ENCODE measurements around the gene ATG2B. TPM values are rescaled to one million over a fixed set of nuclear protein-coding genes. Genes with fewer than 3 reads are reported as not detected.

Gene ATG2B
- total and polyA plus RNA-seq, 9 of the 15 experiments (the other 6 are each of a cell fraction or from before 2014, with no cell fraction given) = 0.83 to 12.9 (median 8.7) TPM

DNA sequence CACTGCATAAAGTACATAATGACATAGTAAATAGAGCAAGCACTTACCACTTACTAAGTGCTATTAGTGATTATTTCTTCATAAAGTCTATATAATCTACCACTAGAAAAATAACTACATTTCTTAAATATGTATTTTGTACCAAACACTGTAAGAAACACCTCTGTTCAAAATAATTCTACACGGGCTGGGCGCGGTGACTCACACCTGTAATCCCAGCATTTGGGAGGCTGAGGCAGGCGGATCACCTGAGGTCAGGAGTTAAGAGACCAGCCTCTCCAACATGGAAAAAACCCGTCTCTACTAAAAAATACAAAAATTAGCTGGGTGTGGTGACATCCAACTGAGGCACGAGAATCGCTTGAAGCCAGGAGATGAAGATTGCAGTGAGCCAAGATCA is 38.9 kb downstream of the ATG2B start:
- H3K9me3 ChIP-seq (replicated peaks; ENCODE audit: control insufficient read depth, insufficient read depth, low read depth, low read length) = no peaks in the 10 kb centered on the region
- H3K4me1 ChIP-seq (replicated peaks in 1 of 2; ENCODE audit: control insufficient read depth in 2 of 2, insufficient read depth in 2 of 2, low read length in 2 of 2) = no peaks in the 10 kb centered on the region
- no peak for ATAC-seq
- DNase-seq (ENCODE audit: extremely low read depth in 1 of 4, low spot score in 3 of 4) = no peak
- H3K79me2 ChIP-seq (ENCODE audit: control insufficient read depth, insufficient read depth, low read length) = no peaks in the 10 kb centered on the region
- no TSS peak for BruUV-seq (replicated peaks)
- no peak overlapping the region for H3K27ac ChIP-seq (ENCODE audit: extremely low read depth, low read depth, low read length)
- intact Hi-C loops (cut with micrococcal nuclease) = no loop called here
- H3K4me2 ChIP-seq (ENCODE audit: insufficient read depth, low read length) = no peak overlapping the region
- in situ Hi-C loops (cut with MboI) = no loop called here
- ChIA-PET POLR2A (no interaction called here), CTCF (ENCODE audit: low intra/inter-chr PET ratio) (no interaction called here)
- no peak overlapping the region for H2AFZ ChIP-seq (ENCODE audit: low read depth, low read length)
- H3K4me3 ChIP-seq = no peak overlapping the region
- H3K36me3 ChIP-seq (ENCODE audit: control insufficient read depth, insufficient read depth, low read length) = peaks cover 20% of the 10 kb centered on the region
- H3K9ac ChIP-seq (ENCODE audit: insufficient read depth in 1 of 2, low read depth in 2 of 2, low read length in 2 of 2) = no peak overlapping the region
- no peaks in the 10 kb centered on the region for H4K20me1 ChIP-seq (replicated peaks; ENCODE audit: control insufficient read depth, insufficient read depth, low read length)
- 85% methylated on average over 7 of the region's 7 CpGs for WGBS (ENCODE audit: insufficient coverage, low coverage, missing lambda C conversion rate)
- no peak for FAIRE-seq
- H3K9me1 ChIP-seq (ENCODE audit: control insufficient read depth, insufficient read depth, low read length) = no peaks in the 10 kb centered on the region
- no peaks in the 10 kb centered on the region for H3K27me3 ChIP-seq (ENCODE audit: control insufficient read depth in 2 of 2, insufficient read depth in 2 of 2, low read length in 2 of 2)
- TF ChIP-seq ZNF561 (CRISPR knock-in tag; conservative IDR thresholded peaks at IDR 0.05) (no peak), ZNF217 (CRISPR knock-in tag; IDR thresholded peaks at IDR 0.05) (no peak), LARP7 (IDR thresholded peaks at IDR 0.05) (no peak), NBN (IDR thresholded peaks at IDR 0.05; ENCODE audit: low read depth) (no peak), MXI1 (IDR thresholded peaks at IDR 0.05; ENCODE audit: low read depth, low read length) (no peak), ZNF232 (CRISPR knock-in tag; IDR thresholded peaks at IDR 0.05) (no peak)
- TF ChIP-seq, protein P1, sequence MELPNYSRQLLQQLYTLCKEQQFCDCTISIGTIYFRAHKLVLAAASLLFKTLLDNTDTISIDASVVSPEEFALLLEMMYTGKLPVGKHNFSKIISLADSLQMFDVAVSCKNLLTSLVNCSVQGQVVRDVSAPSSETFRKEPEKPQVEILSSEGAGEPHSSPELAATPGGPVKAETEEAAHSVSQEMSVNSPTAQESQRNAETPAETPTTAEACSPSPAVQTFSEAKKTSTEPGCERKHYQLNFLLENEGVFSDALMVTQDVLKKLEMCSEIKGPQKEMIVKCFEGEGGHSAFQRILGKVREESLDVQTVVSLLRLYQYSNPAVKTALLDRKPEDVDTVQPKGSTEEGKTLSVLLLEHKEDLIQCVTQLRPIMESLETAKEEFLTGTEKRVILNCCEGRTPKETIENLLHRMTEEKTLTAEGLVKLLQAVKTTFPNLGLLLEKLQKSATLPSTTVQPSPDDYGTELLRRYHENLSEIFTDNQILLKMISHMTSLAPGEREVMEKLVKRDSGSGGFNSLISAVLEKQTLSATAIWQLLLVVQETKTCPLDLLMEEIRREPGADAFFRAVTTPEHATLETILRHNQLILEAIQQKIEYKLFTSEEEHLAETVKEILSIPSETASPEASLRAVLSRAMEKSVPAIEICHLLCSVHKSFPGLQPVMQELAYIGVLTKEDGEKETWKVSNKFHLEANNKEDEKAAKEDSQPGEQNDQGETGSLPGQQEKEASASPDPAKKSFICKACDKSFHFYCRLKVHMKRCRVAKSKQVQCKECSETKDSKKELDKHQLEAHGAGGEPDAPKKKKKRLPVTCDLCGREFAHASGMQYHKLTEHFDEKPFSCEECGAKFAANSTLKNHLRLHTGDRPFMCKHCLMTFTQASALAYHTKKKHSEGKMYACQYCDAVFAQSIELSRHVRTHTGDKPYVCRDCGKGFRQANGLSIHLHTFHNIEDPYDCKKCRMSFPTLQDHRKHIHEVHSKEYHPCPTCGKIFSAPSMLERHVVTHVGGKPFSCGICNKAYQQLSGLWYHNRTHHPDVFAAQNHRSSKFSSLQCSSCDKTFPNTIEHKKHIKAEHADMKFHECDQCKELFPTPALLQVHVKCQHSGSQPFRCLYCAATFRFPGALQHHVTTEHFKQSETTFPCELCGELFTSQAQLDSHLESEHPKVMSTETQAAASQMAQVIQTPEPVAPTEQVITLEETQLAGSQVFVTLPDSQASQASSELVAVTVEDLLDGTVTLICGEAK (IDR thresholded peaks at IDR 0.05) = no peak
- TF ChIP-seq, protein P1 (CRISPR knock-in tag; IDR thresholded peaks at IDR 0.05) = no peak
